Activated T-helper 2 cell treated with anti-CD3 and anti-CD28 coated beads, Interferon-gamma antibody, Interleukin-2, Interleukin-4, amounts not matched to agents 10 μg/mL and 5 μg/mL and 100 μg/mL, durations not matched to agents 14 hours and 24 hours and 36 hours (primary cell): Measurements from ENCODE around the gene CCDC88C. TPM values are rescaled to one million over a fixed set of nuclear protein-coding genes. Genes with fewer than 3 reads are reported as not detected.

ENCODE experiments used
- DNase-seq: peaks from one replicate; pipeline ENCODE4 v3.0.0; 2021; ENCODE audit warnings: low spot score
- H3K27ac Mint-ChIP-seq: one replicate; pipeline ENCODE4 v1.8.0; 2021; ENCODE audit warnings: mixed read lengths
- H3K27me3 Mint-ChIP-seq: one replicate; pipeline ENCODE4 v1.8.0; 2021; ENCODE audit warnings: low read depth, mixed read lengths
- H3K36me3 Mint-ChIP-seq: one replicate; pipeline ENCODE4 v1.8.0; 2021; ENCODE audit warnings: low read depth, mixed read lengths
- H3K4me1 Mint-ChIP-seq: one replicate; pipeline ENCODE4 v1.8.0; 2021; ENCODE audit warnings: low read depth, mixed read lengths
- H3K4me3 Mint-ChIP-seq: one replicate; pipeline ENCODE4 v1.8.0; 2021; ENCODE audit warnings: low read depth, mild to moderate bottlenecking, moderate library complexity, mixed read lengths
- H3K9me3 Mint-ChIP-seq: one replicate; pipeline ENCODE4 v1.8.0; 2021; ENCODE audit warnings: mixed read lengths
- intact Hi-C: fragments of 100-400 bp; cut with micrococcal nuclease; formaldehyde crosslinking; loops from one replicate; pipeline ENCODE4 v1.15.1; 2023
- total RNA-seq: library from RNA; stranded (reverse); gene quantifications from 2 replicates; pipeline ENCODE4 v1.2.3, GENCODE V29; 2022

The CCDC88C gene, protein sequence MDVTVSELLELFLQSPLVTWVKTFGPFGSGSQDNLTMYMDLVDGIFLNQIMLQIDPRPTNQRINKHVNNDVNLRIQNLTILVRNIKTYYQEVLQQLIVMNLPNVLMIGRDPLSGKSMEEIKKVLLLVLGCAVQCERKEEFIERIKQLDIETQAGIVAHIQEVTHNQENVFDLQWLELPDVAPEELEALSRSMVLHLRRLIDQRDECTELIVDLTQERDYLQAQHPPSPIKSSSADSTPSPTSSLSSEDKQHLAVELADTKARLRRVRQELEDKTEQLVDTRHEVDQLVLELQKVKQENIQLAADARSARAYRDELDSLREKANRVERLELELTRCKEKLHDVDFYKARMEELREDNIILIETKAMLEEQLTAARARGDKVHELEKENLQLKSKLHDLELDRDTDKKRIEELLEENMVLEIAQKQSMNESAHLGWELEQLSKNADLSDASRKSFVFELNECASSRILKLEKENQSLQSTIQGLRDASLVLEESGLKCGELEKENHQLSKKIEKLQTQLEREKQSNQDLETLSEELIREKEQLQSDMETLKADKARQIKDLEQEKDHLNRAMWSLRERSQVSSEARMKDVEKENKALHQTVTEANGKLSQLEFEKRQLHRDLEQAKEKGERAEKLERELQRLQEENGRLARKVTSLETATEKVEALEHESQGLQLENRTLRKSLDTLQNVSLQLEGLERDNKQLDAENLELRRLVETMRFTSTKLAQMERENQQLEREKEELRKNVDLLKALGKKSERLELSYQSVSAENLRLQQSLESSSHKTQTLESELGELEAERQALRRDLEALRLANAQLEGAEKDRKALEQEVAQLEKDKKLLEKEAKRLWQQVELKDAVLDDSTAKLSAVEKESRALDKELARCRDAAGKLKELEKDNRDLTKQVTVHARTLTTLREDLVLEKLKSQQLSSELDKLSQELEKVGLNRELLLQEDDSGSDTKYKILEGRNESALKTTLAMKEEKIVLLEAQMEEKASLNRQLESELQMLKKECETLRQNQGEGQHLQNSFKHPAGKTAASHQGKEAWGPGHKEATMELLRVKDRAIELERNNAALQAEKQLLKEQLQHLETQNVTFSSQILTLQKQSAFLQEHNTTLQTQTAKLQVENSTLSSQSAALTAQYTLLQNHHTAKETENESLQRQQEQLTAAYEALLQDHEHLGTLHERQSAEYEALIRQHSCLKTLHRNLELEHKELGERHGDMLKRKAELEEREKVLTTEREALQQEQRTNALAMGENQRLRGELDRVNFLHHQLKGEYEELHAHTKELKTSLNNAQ (N-terminal part only)
- total RNA-seq: 95.3 and 100 TPM in 2 replicates

- intact Hi-C loops: loop anchor here (2.0 to 10.0 kb wide), 5 partner anchors 115 to 447 kb away; partner anchors contain the start of genes RPS6KA5 and TC2N
- peaks cover 47% of the 10 kb centered on the region for H3K4me1 Mint-ChIP-seq
- peak within 1 kb of the TSS; percentile 96 for H3K4me3 Mint-ChIP-seq
- H3K36me3 Mint-ChIP-seq: peaks cover 36% of the 10 kb centered on the region
- H3K27ac Mint-ChIP-seq: peak within 1 kb of the TSS; percentile 99
- H3K27me3 Mint-ChIP-seq: no peaks in the 10 kb centered on the region
- DNase-seq: peak; percentile 79
- H3K9me3 Mint-ChIP-seq: no peaks in the 10 kb centered on the region
Observed at GRCh38 chr14:91417120-91417982, at the start of gene CCDC88C. Gene CCDC88C, minus strand, starts transcription at chr14:91417820. Its CDS starts 130 bp downstream, at chr14:91417690.

- no peak for DNase-seq
- Mint-ChIP-seq H3K27me3 (no peaks in the 10 kb centered on the region), H3K4me1 (peaks cover 21% of the 10 kb centered on the region), H3K4me3 (no peak overlapping the region), H3K27ac (no peak overlapping the region), H3K36me3 (peaks cover 87% of the 10 kb centered on the region), H3K9me3 (peaks cover under 1% of the 10 kb centered on the region)
- intact Hi-C loops: no loop called here
Observed at GRCh38 chr14:91466192-91466591, 48.6 kb upstream of the CCDC88C start.

DNA sequence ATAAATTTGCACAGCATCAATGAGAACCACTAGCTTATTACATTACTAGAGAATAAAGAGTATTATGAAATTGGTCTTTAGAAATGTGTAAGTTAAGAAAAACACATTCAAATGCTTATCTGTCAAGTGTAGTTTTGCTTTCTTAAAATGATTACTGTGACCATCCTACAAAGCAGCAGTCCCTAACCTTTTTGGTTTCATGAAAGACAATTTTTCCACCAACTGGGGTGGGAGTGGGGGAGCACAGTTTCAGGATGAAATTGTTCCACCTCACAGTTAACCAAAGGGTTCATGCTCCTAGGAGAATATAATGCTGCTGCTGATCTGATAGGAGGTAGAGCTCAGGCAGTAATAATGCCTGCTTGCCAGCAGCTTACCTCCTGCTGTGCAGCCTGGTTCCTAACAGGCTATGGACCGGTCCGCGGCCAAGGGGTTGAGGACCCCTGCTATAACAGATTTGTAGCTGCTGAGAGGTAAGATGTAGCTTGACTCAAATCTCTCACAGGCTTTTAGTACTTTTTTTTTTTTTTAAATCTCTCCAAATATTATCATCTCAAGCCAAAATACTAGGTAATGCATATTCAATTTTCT lies 47.1 kb upstream of the CCDC88C start:
- Mint-ChIP-seq H3K36me3 (peaks cover 86% of the 10 kb centered on the region), H3K9me3 (no peaks in the 10 kb centered on the region), H3K4me3 (no peak overlapping the region), H3K4me1 (peaks cover 17% of the 10 kb centered on the region), H3K27me3 (no peaks in the 10 kb centered on the region), H3K27ac (peak overlapping the region; percentile 47)
- DNase-seq: no peak
- intact Hi-C loops: no loop called here

GRCh38 chr14:91458612-91459011 lies 41.0 kb upstream of the CCDC88C start:
- DNase-seq: no peak
- H3K4me3 Mint-ChIP-seq: no peak overlapping the region
- H3K27me3 Mint-ChIP-seq: no peaks in the 10 kb centered on the region
- H3K4me1 Mint-ChIP-seq: peaks cover 5% of the 10 kb centered on the region
- intact Hi-C loops: no loop called here
- H3K9me3 Mint-ChIP-seq: no peaks in the 10 kb centered on the region
- H3K36me3 Mint-ChIP-seq: peaks cover 82% of the 10 kb centered on the region
- no peak overlapping the region for H3K27ac Mint-ChIP-seq

- Mint-ChIP-seq H3K27me3 (no peaks in the 10 kb centered on the region), H3K4me1 (peaks cover 5% of the 10 kb centered on the region), H3K4me3 (no peak overlapping the region)
Observed at GRCh38 chr14:91456283-91456682, 38.7 kb upstream of the CCDC88C start.

GRCh38 chr14:91454580-91454979 lies 37.0 kb upstream of the CCDC88C start:
- H3K9me3 Mint-ChIP-seq: no peaks in the 10 kb centered on the region
- H3K36me3 Mint-ChIP-seq: peaks cover 46% of the 10 kb centered on the region
- DNase-seq: no peak
- peak overlapping the region; percentile 11 for H3K27ac Mint-ChIP-seq
- H3K27me3 Mint-ChIP-seq: no peaks in the 10 kb centered on the region
- peaks cover 5% of the 10 kb centered on the region for H3K4me1 Mint-ChIP-seq
- intact Hi-C loops: no loop called here
- no peak overlapping the region for H3K4me3 Mint-ChIP-seq

More at GRCh38 chr14:91456283-91456682, 38.7 kb upstream of the CCDC88C start:
- Mint-ChIP-seq H3K9me3 (no peaks in the 10 kb centered on the region), H3K27ac (no peak overlapping the region), H3K36me3 (peaks cover 62% of the 10 kb centered on the region)
- DNase-seq: no peak
- intact Hi-C loops: no loop called here

GRCh38 chr14:91454155-91454554 lies 36.5 kb upstream of the CCDC88C start:
- intact Hi-C loops: no loop called here
- DNase-seq: no peak
- H3K27ac Mint-ChIP-seq: peak overlapping the region; percentile 11
- H3K9me3 Mint-ChIP-seq: no peaks in the 10 kb centered on the region
- peaks cover 42% of the 10 kb centered on the region for H3K36me3 Mint-ChIP-seq
- no peak overlapping the region for H3K4me3 Mint-ChIP-seq
- no peaks in the 10 kb centered on the region for H3K27me3 Mint-ChIP-seq
- H3K4me1 Mint-ChIP-seq: peaks cover 5% of the 10 kb centered on the region

GRCh38 chr14:91453744-91454143 lies 36.1 kb upstream of the CCDC88C start:
- DNase-seq: no peak
- H3K4me1 Mint-ChIP-seq: peaks cover 5% of the 10 kb centered on the region
- no peak overlapping the region for H3K27ac Mint-ChIP-seq

GRCh38 chr14:91444335-91445020 lies 26.9 kb upstream of the CCDC88C start:
- Mint-ChIP-seq H3K9me3 (peaks cover 12% of the 10 kb centered on the region), H3K36me3 (no peaks in the 10 kb centered on the region), H3K27ac (no peak overlapping the region), H3K4me3 (no peak overlapping the region), H3K27me3 (peaks cover 37% of the 10 kb centered on the region), H3K4me1 (no peaks in the 10 kb centered on the region)
- intact Hi-C loops: no loop called here
- no peak for DNase-seq

More at GRCh38 chr14:91453744-91454143, 36.1 kb upstream of the CCDC88C start:
- H3K9me3 Mint-ChIP-seq: no peaks in the 10 kb centered on the region
- H3K36me3 Mint-ChIP-seq: peaks cover 38% of the 10 kb centered on the region
- H3K27me3 Mint-ChIP-seq: peaks cover 3% of the 10 kb centered on the region
- intact Hi-C loops: no loop called here
- no peak overlapping the region for H3K4me3 Mint-ChIP-seq

- Mint-ChIP-seq H3K9me3 (peaks cover 27% of the 10 kb centered on the region), H3K27ac (no peak overlapping the region), H3K4me3 (no peak overlapping the region), H3K27me3 (peaks cover 19% of the 10 kb centered on the region), H3K36me3 (no peaks in the 10 kb centered on the region), H3K4me1 (no peaks in the 10 kb centered on the region)
- intact Hi-C loops: no loop called here
- no peak for DNase-seq
Observed at GRCh38 chr14:91439345-91439744, 21.7 kb upstream of the CCDC88C start.

- intact Hi-C loops: no loop called here
- peaks cover 14% of the 10 kb centered on the region for H3K27me3 Mint-ChIP-seq
- H3K9me3 Mint-ChIP-seq: peaks cover 27% of the 10 kb centered on the region
Observed at GRCh38 chr14:91438845-91439244, 21.2 kb upstream of the CCDC88C start.

More at GRCh38 chr14:91438845-91439244, 21.2 kb upstream of the CCDC88C start:
- H3K27ac Mint-ChIP-seq: no peak overlapping the region
- H3K36me3 Mint-ChIP-seq: no peaks in the 10 kb centered on the region
- no peak overlapping the region for H3K4me3 Mint-ChIP-seq
- DNase-seq: no peak
- no peaks in the 10 kb centered on the region for H3K4me1 Mint-ChIP-seq
